Measurements from ENCODE around the gene SFXN3.
A peak's percentile ranks its signal among the peaks of the same experiment; 100 is the strongest.

Gene SFXN3, protein sequence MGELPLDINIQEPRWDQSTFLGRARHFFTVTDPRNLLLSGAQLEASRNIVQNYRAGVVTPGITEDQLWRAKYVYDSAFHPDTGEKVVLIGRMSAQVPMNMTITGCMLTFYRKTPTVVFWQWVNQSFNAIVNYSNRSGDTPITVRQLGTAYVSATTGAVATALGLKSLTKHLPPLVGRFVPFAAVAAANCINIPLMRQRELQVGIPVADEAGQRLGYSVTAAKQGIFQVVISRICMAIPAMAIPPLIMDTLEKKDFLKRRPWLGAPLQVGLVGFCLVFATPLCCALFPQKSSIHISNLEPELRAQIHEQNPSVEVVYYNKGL

DNA sequence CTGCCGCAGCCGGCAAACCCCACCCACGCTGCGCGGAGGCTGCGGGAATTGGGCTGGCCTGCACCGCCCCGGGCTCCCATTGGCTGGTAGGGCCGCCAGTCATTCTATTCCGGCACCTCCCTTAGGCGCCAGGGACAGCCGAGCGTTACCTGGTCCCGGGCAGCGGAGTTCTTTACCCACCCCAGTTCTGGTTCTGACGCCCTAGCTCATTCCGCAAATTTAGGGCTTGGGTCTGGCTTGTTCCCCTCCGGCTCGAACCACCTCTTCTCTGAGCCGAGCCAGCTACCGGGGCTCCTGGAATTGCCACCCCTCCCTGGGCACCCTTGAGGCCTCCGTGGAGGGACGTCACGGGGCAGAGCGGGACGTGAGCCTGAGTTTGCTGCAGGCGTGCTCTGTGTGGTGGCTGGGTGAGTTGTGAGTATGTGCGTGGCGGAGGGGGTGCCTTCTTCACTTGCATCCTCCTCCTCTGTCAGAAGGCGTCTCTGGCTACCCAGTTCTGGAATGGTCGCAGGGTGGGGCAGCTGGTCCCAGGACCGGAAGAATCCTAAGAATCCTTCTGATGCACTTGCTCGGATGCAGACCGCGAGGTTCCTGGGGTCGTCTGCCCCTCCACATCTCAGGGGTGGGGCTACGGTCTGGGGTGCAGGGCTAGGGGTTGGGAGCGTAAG is at the start of gene SFXN3, which contains the start of gene PDZD7:
SFXN3 (plus strand) TSS at position 107 of the 668 bp plus-strand sequence. CDS start 3,461 bp downstream, outside the sequence.
PDZD7 (minus strand) TSS at position 2 of the 668 bp plus-strand sequence. CDS start 910 bp downstream, outside the sequence.
- DNase-seq: peak; percentile 98

GRCh38 chr10:100982916-100983830 is 47.9 kb upstream of the SFXN3 start:
- DNase-seq: peak; percentile 58

DNA sequence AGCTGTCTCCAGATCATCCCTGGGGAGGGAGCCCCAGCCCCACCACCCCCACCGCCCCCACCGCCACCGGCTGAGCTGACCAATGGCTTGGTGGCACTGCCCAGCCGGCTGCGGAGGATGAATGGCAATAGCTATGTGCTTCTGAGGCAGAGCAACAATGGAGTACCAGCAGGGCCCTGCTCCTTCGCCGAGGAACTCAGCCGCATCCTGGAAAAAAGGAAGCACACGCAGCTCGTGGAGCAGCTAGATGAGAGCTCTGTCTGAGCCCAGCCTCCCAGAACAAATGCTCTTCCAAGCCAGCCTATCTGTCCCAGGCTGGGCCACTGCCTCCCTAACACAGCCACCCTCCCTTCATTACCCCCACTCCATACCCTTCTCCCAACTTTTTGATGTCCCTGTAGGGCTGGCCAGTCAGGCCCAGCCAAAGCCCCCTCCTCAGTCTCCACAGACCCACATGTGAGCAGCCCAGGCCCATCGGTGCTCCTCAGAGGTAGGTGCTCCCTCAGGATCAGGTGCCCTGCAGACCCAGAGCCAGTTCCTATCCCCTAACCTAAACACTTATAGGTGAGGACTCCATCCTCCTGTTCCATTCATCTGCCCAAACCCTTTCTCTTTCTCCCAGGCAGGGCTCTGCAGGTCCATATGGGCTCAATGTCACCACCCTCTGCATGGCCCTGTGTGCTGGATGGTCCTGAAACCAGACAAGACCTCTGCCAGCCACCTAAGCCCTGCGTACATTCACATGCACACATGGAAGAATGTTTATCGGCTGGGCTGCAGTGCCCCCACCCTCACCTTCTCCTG is 47.0 kb upstream of the SFXN3 start:
- peak; percentile 55 for DNase-seq

DNA sequence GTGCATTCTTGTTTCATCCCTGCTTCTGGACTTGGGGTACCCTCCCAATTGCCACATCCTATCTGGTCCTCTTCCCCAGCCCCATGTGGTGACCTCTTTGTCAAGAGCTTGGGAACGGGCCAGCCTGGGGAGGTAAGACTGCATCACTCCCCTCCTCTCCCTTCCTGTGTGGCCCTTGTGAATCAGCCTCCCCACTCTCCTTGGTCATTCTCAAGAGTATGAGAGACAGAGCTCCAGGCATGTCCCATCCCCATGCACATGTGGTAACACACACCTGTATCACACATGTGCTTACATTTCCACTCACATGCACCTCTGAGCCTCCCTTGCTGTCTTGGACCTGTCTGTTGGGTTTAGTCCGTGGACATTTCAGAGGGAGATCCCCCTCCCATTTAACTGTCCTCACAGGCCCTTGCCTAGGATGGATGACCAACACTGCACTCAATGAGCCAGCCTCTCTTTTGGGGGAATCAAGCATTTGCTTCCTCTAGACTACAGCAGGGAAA is 46.3 kb upstream of the SFXN3 start:
- DNase-seq: peak; percentile 3

GRCh38 chr10:100985336-100985735 is 45.7 kb upstream of the SFXN3 start:
- peak; percentile 33 for DNase-seq

- peak; percentile 62 for DNase-seq
These were observed 44.4 kb upstream of the SFXN3 start for GRCh38 chr10:100986623-100986951.

- peak; percentile 95 for DNase-seq
These were observed 43.9 kb upstream of the SFXN3 start, which contains the start of the genes MRPL43 and TWNK for GRCh38 chr10:100986952-100987684. MRPL43 (minus strand) TSS chr10:100987497; CDS start chr10:100987443, 54 bp downstream. TWNK (plus strand) TSS chr10:100987543; CDS start chr10:100988211, 668 bp downstream.

- no peak for DNase-seq
These were observed 43.4 kb upstream of the SFXN3 start for GRCh38 chr10:100987685-100988049.

DNA sequence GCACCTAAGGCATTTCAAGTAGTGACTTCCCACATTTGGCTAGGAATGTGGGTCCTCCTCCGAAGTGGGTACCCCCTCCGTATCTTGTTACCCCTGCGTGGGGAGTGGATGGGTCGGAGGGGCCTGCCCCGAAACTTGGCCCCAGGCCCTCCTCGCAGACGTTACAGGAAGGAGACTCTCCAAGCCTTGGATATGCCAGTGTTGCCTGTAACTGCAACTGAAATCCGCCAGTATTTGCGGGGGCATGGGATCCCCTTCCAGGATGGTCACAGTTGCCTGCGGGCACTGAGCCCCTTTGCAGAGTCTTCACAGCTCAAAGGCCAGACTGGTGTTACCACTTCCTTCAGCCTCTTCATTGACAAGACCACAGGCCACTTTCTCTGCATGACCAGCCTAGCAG is 42.9 kb upstream of the SFXN3 start:
- DNase-seq: no peak

DNA sequence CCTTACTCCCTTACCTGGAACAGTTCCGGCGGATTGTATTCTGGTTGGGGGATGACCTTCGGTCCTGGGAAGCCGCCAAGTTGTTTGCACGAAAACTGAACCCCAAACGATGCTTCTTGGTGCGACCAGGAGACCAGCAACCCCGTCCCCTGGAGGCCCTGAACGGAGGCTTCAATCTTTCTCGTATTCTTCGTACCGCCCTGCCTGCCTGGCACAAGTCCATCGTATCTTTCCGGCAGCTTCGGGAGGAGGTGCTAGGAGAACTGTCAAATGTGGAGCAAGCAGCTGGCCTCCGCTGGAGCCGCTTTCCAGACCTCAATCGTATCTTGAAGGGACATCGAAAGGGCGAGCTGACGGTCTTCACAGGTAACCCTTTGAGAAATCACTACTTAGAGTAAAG is 41.9 kb upstream of the SFXN3 start:
- no peak for DNase-seq

GRCh38 chr10:100993986-100994708 is 36.9 kb upstream of the SFXN3 start:
- no peak for DNase-seq

DNA sequence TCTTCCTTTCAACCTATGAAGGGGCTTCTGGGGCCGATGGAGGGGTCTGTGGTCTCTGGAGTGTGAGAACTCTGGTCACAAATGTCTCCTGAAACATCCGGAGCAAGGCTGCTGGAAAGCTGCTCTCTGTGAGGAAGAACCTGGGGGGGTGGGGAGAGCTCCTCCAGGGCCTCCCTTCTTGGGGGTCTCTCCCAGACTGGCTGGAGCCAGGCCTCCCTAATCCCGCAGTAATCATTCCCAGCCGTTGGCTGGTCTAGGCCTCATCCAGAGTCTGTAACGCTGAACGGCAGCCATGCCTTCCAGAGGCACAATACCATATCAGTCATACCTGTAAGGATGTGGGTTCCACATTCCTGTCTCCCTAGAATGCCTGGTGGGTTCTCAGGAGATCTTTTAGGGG is 35.9 kb upstream of the SFXN3 start:
- DNase-seq: no peak

GRCh38 chr10:100996678-100997359 is 34.2 kb upstream of the SFXN3 start:
- peak; percentile 79 for DNase-seq

GRCh38 chr10:100997360-100998182 is 33.5 kb upstream of the SFXN3 start:
- DNase-seq: peak; percentile 93

DNA sequence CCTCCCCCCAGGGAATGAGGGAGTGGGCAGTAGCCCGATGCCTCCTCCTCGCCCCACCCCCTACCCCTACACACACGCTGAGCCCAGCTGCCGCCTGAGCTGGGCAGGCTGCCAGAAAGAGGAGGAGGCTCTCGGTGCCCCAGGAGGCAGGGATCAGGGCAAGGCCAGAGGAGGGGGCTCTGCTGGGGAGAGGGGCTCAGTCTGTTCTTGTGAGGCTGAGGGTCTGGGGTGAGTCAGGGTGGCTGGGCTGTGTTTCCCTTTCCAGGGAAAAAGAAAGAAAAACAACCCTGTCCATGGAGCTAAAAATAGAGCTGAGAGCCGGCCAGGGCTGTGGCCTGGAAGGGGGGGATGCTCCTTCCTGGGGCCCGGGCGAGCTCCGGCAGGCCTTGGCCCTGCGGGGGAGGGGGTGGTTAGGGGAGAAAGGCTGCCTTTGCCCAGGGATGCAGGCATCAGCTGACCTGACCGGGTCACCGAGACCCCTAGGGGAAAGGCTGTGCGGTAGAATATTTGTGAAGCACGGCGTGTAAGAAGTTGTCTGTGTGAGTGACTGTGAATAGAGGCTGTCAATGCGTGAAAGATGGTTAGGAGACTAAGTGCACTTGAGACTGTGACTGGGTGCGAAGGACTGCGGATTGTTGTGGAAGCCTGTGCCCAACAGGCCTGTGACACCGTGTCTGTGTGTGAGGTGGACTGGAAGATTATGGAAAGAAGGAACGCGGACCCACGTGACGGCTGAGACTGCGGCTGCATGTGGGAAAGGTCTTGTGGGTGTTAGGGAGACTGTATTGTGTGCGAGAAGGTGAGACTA is 32.6 kb upstream of the SFXN3 start:
- DNase-seq: peak; percentile 87

DNA sequence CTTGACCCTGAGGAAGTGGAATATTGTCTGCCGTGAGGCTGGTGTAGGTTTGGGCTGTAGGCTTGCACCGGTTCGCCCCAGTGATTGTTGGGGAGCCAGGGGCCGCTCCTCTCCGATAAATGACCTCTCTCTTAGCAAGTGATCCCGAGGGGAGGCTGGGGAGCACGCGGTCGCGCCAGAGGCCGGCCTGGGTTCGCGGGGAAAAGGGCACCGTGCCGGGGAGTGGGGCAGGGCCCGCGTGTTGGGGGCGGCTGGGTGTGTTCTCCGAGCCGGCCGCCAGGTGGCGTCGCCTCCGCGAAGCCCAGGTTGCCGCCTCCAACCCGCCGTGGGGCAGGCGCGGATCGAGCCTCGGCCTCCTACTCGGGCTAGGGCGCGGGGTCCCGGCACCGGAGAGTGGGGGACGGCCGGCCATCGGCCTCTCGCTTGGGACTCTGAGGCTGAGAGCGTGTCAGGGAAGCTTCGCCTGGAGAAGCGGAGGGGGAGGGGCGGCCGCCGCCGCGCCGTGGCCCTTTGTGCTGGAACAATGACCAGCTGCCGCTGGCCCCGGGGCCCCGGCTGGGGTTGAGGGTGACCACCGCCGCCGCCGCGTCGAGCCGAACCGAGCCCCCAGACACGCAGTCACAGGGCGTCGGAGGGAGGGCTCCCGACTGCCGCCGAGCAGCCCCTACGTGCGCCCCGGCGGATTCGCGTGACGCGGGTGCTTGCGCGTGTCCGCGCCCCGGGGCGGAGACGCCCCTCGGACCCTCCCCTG is 31.9 kb upstream of the SFXN3 start:
- DNase-seq: peak; percentile 92

GRCh38 chr10:100999742-101000126 is 31.3 kb upstream of the SFXN3 start, which contains the start of gene LZTS2:
LZTS2 (plus strand) TSS chr10:100999808; CDS start chr10:101002539, 2,731 bp downstream.
- no peak for DNase-seq

Measured in activated effector memory CD4-positive, alpha-beta T cell treated with anti-CD3 and anti-CD28 coated beads, Interleukin-2, amount 50 U/mL, for 16 hours (primary cell).